Endodermal cell (in vitro differentiated cells): Measurements from ENCODE around the gene GABARAPL2. TPM values are rescaled to one million over a fixed set of nuclear protein-coding genes. Genes with fewer than 3 reads are reported as not detected.
A peak's percentile ranks its signal among the peaks of the same experiment; 100 is the strongest.

Experiments
- DNase-seq: peaks from one replicate; pipeline ENCODE4 v3.0.0-alpha.2; 2017
- H3K27ac ChIP-seq: 2 replicates; pipeline ENCODE4 v1.5.1; 2013; ENCODE audit warnings: mild to moderate bottlenecking, low read depth, low read length, moderate library complexity
- H3K27me3 ChIP-seq: 2 replicates; pipeline ENCODE4 v1.6.1; 2013; ENCODE audit warnings: mild to moderate bottlenecking, low read length, moderate library complexity; ENCODE audit not compliant: insufficient read depth, control insufficient read depth, poor library complexity, severe bottlenecking
- H3K36me3 ChIP-seq: 2 replicates; pipeline ENCODE4 v1.7.0; 2013; ENCODE audit warnings: mild to moderate bottlenecking, low read length, moderate library complexity; ENCODE audit not compliant: control insufficient read depth, insufficient read depth
- H3K4me1 ChIP-seq: one replicate; pipeline ENCODE4 v1.7.0; 2013; ENCODE audit warnings: low read length; ENCODE audit not compliant: control insufficient read depth, insufficient read depth
- H3K4me3 ChIP-seq: 2 replicates; pipeline ENCODE4 v1.5.1; 2013; ENCODE audit warnings: mild to moderate bottlenecking, low read length, moderate library complexity
- H3K9ac ChIP-seq: 2 replicates; pipeline ENCODE4 v1.6.1; 2013; ENCODE audit warnings: mild to moderate bottlenecking, low read length, moderate library complexity; ENCODE audit not compliant: poor library complexity, severe bottlenecking; ENCODE audit errors: extremely low read depth
- H3K9me3 ChIP-seq: 2 replicates; pipeline ENCODE4 v1.6.1; 2013; ENCODE audit warnings: mild to moderate bottlenecking, low read length, moderate library complexity; ENCODE audit not compliant: control insufficient read depth
- H3K27ac Mint-ChIP-seq: 2 replicates; pipeline ENCODE4 v1.8.0; 2020; ENCODE audit warnings: mixed read lengths
- H3K27me3 Mint-ChIP-seq: 2 replicates; pipeline ENCODE4 v1.8.0; 2021; ENCODE audit warnings: mild to moderate bottlenecking, mixed read lengths; ENCODE audit not compliant: insufficient read depth
- H3K36me3 Mint-ChIP-seq: 2 replicates; pipeline ENCODE4 v1.8.0; 2020; ENCODE audit warnings: low read depth, mixed read lengths
- H3K4me1 Mint-ChIP-seq: 2 replicates; pipeline ENCODE4 v1.8.0; 2020; ENCODE audit warnings: mixed read lengths
- H3K4me3 Mint-ChIP-seq: 2 replicates; pipeline ENCODE4 v1.8.0; 2020; ENCODE audit warnings: mild to moderate bottlenecking, moderate library complexity, mixed read lengths
- H3K9me3 Mint-ChIP-seq: 2 replicates; pipeline ENCODE4 v1.8.0; 2020; ENCODE audit warnings: mild to moderate bottlenecking, mixed read lengths
- WGBS, 2 experiments: methylation state at CpG; one replicate each; pipeline versions ENCODE4 v1.1.5 to v1.1.7; 2013; ENCODE audit warnings: missing lambda C conversion rate in 2 of 2, mixed read lengths in 1 of 2; ENCODE audit not compliant: insufficient coverage in 1 of 2, insufficient read length in 1 of 2; 5-methylcytosine and 5-hydroxymethylcytosine counted together
- total RNA-seq, 2 donors: library from RNA; stranded (reverse); fragmentation: NEBNext Ultra II Directional in 1 of 2; extraction: Animal tissue kit (Norgen Biotek cat#: 25700) in 1 of 2; gene quantifications; 2 replicates in 1 of 2; 3 replicates in 1 of 2; pipeline ENCODE4 v1.2.1, GENCODE V29; 2021
- TF ChIP-seq, protein P1 (sequence below): fragments of 200-600 bp; sonication (generic); conservative IDR thresholded peaks from 2 replicates; pipeline ENCODE4 v1.5.0; 2021; ENCODE audit warnings: antibody characterized with exemption, mild to moderate bottlenecking

GABARAPL2 gene
- total RNA-seq, 2 donors from 2014 or later = 72.8 to 78.5 TPM

- peak; percentile 89 for DNase-seq
- H3K27me3 ChIP-seq = no peaks in the 10 kb centered on the region
- Mint-ChIP-seq H3K9me3 (no peaks in the 10 kb centered on the region), H3K36me3 (peaks cover under 1% of the 10 kb centered on the region), H3K4me3 (no peak overlapping the region), H3K4me1 (no peaks in the 10 kb centered on the region), H3K27ac (no peak overlapping the region), H3K27me3 (no peaks in the 10 kb centered on the region)
- TF ChIP-seq, protein P1, sequence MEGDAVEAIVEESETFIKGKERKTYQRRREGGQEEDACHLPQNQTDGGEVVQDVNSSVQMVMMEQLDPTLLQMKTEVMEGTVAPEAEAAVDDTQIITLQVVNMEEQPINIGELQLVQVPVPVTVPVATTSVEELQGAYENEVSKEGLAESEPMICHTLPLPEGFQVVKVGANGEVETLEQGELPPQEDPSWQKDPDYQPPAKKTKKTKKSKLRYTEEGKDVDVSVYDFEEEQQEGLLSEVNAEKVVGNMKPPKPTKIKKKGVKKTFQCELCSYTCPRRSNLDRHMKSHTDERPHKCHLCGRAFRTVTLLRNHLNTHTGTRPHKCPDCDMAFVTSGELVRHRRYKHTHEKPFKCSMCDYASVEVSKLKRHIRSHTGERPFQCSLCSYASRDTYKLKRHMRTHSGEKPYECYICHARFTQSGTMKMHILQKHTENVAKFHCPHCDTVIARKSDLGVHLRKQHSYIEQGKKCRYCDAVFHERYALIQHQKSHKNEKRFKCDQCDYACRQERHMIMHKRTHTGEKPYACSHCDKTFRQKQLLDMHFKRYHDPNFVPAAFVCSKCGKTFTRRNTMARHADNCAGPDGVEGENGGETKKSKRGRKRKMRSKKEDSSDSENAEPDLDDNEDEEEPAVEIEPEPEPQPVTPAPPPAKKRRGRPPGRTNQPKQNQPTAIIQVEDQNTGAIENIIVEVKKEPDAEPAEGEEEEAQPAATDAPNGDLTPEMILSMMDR = peak; percentile 79
- H3K27ac ChIP-seq = no peak overlapping the region
- no peak overlapping the region for H3K4me3 ChIP-seq
- no peaks in the 10 kb centered on the region for H3K36me3 ChIP-seq
- no peaks in the 10 kb centered on the region for H3K4me1 ChIP-seq
- WGBS, 2 experiments = 74 to 83% methylated on average over 5 to 7 of the region's 7 CpGs
- H3K9me3 ChIP-seq = no peaks in the 10 kb centered on the region
- no peak overlapping the region for H3K9ac ChIP-seq
Observed at GRCh38 chr16:75550211-75550662, 15.9 kb upstream of the GABARAPL2 start.

DNA sequence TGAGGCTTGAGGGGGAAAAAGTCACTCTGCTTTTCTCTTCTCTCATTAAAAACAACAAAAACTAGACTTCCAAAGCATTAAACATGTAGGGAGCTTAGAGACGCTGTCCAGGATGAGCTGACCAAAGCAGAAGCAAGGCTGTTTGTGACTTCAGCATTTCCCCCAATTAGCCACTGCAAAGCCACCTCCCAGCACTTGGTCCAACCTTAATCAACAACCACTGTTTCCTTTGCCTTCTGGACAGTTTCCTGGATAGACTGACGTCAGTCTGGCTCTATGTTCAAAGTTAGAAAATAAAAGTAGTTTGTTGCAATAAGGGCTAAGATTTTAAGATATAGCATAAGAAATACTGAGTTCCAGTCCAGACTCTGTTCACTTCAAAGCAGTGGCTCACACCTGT lies 13.2 kb upstream of the GABARAPL2 start:
- Mint-ChIP-seq H3K9me3 (no peaks in the 10 kb centered on the region), H3K4me1 (peaks cover 1% of the 10 kb centered on the region), H3K36me3 (no peaks in the 10 kb centered on the region), H3K27me3 (no peaks in the 10 kb centered on the region), H3K4me3 (no peak overlapping the region), H3K27ac (no peak overlapping the region)
- no peak for DNase-seq
- 89 to 100% methylated on average over 1 to 2 of the region's 2 CpGs for WGBS, 2 experiments
- Histone ChIP-seq H3K36me3 (no peaks in the 10 kb centered on the region), H3K9me3 (no peaks in the 10 kb centered on the region), H3K27me3 (no peaks in the 10 kb centered on the region), H3K4me1 (no peaks in the 10 kb centered on the region), H3K9ac (no peak overlapping the region), H3K4me3 (no peak overlapping the region), H3K27ac (no peak overlapping the region)
- TF ChIP-seq, protein P1 = no peak

DNA sequence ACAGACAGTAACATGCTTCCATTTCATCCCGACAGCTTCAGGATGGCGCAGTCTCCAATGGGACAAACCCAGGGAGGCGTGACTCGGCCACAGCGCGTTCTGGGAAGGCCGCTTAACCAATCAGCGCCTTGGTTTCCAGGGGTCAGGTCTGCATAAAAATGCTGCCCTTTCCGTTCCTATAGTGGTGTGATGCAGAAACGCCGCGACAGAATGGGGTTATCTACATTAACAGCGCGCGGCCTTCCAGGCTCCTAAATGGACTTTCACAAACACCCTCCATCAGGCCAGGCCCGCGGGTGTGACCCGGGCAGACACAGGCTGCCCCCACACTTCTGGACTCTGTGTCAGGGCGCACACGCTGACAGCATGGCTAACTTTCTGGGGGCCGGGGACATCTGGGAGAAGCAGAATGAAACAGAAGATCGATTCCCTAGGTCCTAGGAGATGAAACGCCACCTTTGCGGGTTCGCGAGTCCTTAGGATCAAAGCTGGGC lies 10.9 kb upstream of the GABARAPL2 start:
- peaks cover 8% of the 10 kb centered on the region for H3K4me1 Mint-ChIP-seq
- Histone ChIP-seq H3K36me3 (no peaks in the 10 kb centered on the region), H3K27ac (peak overlapping the region; percentile 78), H3K4me1 (no peaks in the 10 kb centered on the region), H3K27me3 (no peaks in the 10 kb centered on the region), H3K4me3 (peak overlapping the region; percentile 94), H3K9ac (peak overlapping the region; percentile 66), H3K9me3 (no peaks in the 10 kb centered on the region)
- TF ChIP-seq, protein P1 = no peak
- H3K9me3 Mint-ChIP-seq = no peaks in the 10 kb centered on the region
- H3K27ac Mint-ChIP-seq = peak overlapping the region; percentile 96
- peak overlapping the region; percentile 84 for H3K4me3 Mint-ChIP-seq
- peak; percentile 97 for DNase-seq
- no peaks in the 10 kb centered on the region for H3K27me3 Mint-ChIP-seq
- WGBS, 2 experiments = 0 to 1% methylated on average over 24 to 26 of the region's 26 CpGs
- no peaks in the 10 kb centered on the region for H3K36me3 Mint-ChIP-seq
